IgD-negative memory B cell (primary cell): ENCODE data around the gene ARHGEF10L. TPM values are rescaled to one million over a fixed set of nuclear protein-coding genes. Genes with fewer than 3 reads are reported as not detected.

Source experiments
- H3K27ac Mint-ChIP-seq, 3 donors: one replicate each; pipeline ENCODE4 v1.8.0; 2020 to 2022; ENCODE audit warnings: mild to moderate bottlenecking in 3 of 3, mixed read lengths in 3 of 3, moderate library complexity in 1 of 3
- H3K27me3 Mint-ChIP-seq: one replicate; pipeline ENCODE4 v1.8.0; 2021; ENCODE audit warnings: mixed read lengths
- H3K36me3 Mint-ChIP-seq: one replicate; pipeline ENCODE4 v1.8.0; 2020; ENCODE audit warnings: mild to moderate bottlenecking, mixed read lengths
- H3K4me1 Mint-ChIP-seq, 3 donors: one replicate each; pipeline ENCODE4 v1.8.0; 2020 to 2022; ENCODE audit warnings: mixed read lengths in 3 of 3, mild to moderate bottlenecking in 1 of 3
- H3K4me3 Mint-ChIP-seq, 4 donors: one replicate each; pipeline ENCODE4 v1.8.0; 2020 to 2022; ENCODE audit warnings: mild to moderate bottlenecking in 4 of 4, mixed read lengths in 4 of 4, moderate library complexity in 3 of 4
- H3K9me3 Mint-ChIP-seq, 3 donors: one replicate each; pipeline ENCODE4 v1.8.0; 2020 to 2021; ENCODE audit warnings: mixed read lengths in 3 of 3, mild to moderate bottlenecking in 1 of 3
- polyA plus RNA-seq: library from polyadenylated mRNA; unstranded; fragments of 300-500 nt; fragmentation: Illumina TruSeq; gene quantifications from one replicate; pipeline ENCODE4 v1.2.3, GENCODE V29; 2021

ARHGEF10L gene
- polyA plus RNA-seq, 1 donor from 2014 or later = not detected

GRCh38 chr1:17553975-17554700 lies 14.6 kb downstream of the ARHGEF10L start:
- Mint-ChIP-seq H3K36me3 (no peaks in the 10 kb centered on the region), H3K9me3 (no peaks in the 10 kb centered on the region), H3K4me1 (no peaks in the 10 kb centered on the region), H3K27ac (no peak overlapping the region), H3K27me3 (peaks cover 19% of the 10 kb centered on the region), H3K4me3 (no peak overlapping the region)

- Mint-ChIP-seq H3K4me1 (no peaks in the 10 kb centered on the region), H3K27ac (no peak overlapping the region), H3K36me3 (no peaks in the 10 kb centered on the region), H3K4me3 (no peak overlapping the region), H3K27me3 (peaks cover 14% of the 10 kb centered on the region), H3K9me3 (no peaks in the 10 kb centered on the region)
Measured at GRCh38 chr1:17554954-17555353, 15.5 kb downstream of the ARHGEF10L start.

- Mint-ChIP-seq H3K27me3 (peaks cover 11% of the 10 kb centered on the region), H3K27ac (peak overlapping the region in 1 of 3 donors; percentile 57), H3K4me1 (no peaks in the 10 kb centered on the region), H3K9me3 (no peaks in the 10 kb centered on the region), H3K36me3 (no peaks in the 10 kb centered on the region), H3K4me3 (no peak overlapping the region)
Measured at GRCh38 chr1:17557986-17558385, 18.5 kb downstream of the ARHGEF10L start.

- Mint-ChIP-seq H3K4me3 (no peak overlapping the region), H3K9me3 (no peaks in the 10 kb centered on the region), H3K4me1 (no peaks in the 10 kb centered on the region), H3K27ac (peak overlapping the region in 1 of 3 donors; percentile 57), H3K36me3 (no peaks in the 10 kb centered on the region), H3K27me3 (peaks cover 12% of the 10 kb centered on the region)
Measured at GRCh38 chr1:17558541-17558940, 19.0 kb downstream of the ARHGEF10L start.

- Mint-ChIP-seq H3K27me3 (peaks cover 9% of the 10 kb centered on the region), H3K36me3 (no peaks in the 10 kb centered on the region), H3K4me3 (no peak overlapping the region), H3K4me1 (no peaks in the 10 kb centered on the region), H3K27ac (no peak overlapping the region), H3K9me3 (no peaks in the 10 kb centered on the region)
Measured at GRCh38 chr1:17558954-17559614, 19.6 kb downstream of the ARHGEF10L start.

- H3K4me3 Mint-ChIP-seq = no peak overlapping the region
- H3K9me3 Mint-ChIP-seq = no peaks in the 10 kb centered on the region
Measured at GRCh38 chr1:17559615-17560419, 20.3 kb downstream of the ARHGEF10L start.

GRCh38 chr1:17561247-17561548 lies 21.7 kb downstream of the ARHGEF10L start:
- Mint-ChIP-seq H3K27me3 (peaks cover 6% of the 10 kb centered on the region), H3K4me3 (no peak overlapping the region), H3K36me3 (no peaks in the 10 kb centered on the region), H3K4me1 (peaks cover 0 to 1% (median 1%) of the 10 kb centered on the region in 3 donors), H3K9me3 (no peaks in the 10 kb centered on the region), H3K27ac (no peak overlapping the region)

More at GRCh38 chr1:17559615-17560419, 20.3 kb downstream of the ARHGEF10L start:
- Mint-ChIP-seq H3K4me1 (no peaks in the 10 kb centered on the region), H3K36me3 (no peaks in the 10 kb centered on the region), H3K27me3 (peaks cover 8% of the 10 kb centered on the region), H3K27ac (no peak overlapping the region)

- no peaks in the 10 kb centered on the region for H3K9me3 Mint-ChIP-seq
- no peak overlapping the region for H3K4me3 Mint-ChIP-seq
- no peaks in the 10 kb centered on the region for H3K36me3 Mint-ChIP-seq
- H3K27ac Mint-ChIP-seq = no peak overlapping the region
- peaks cover 0 to 1% (median 1%) of the 10 kb centered on the region in 3 donors for H3K4me1 Mint-ChIP-seq
- H3K27me3 Mint-ChIP-seq = peaks cover 6% of the 10 kb centered on the region
Measured at GRCh38 chr1:17561561-17561985, 22.1 kb downstream of the ARHGEF10L start.

- H3K4me3 Mint-ChIP-seq = no peak overlapping the region
- H3K27me3 Mint-ChIP-seq = peaks cover 6% of the 10 kb centered on the region
- no peaks in the 10 kb centered on the region for H3K9me3 Mint-ChIP-seq
- peak overlapping the region in 1 of 3 donors; percentile 51 for H3K27ac Mint-ChIP-seq
- H3K4me1 Mint-ChIP-seq = peaks cover 0 to 1% (median 1%) of the 10 kb centered on the region in 3 donors
- no peaks in the 10 kb centered on the region for H3K36me3 Mint-ChIP-seq
Measured at GRCh38 chr1:17562375-17562774, 22.9 kb downstream of the ARHGEF10L start.

- no peak overlapping the region for H3K4me3 Mint-ChIP-seq
- no peaks in the 10 kb centered on the region for H3K36me3 Mint-ChIP-seq
- no peak overlapping the region for H3K27ac Mint-ChIP-seq
- H3K27me3 Mint-ChIP-seq = peaks cover 6% of the 10 kb centered on the region
- peaks cover 0 to 1% (median 1%) of the 10 kb centered on the region in 3 donors for H3K4me1 Mint-ChIP-seq
- no peaks in the 10 kb centered on the region for H3K9me3 Mint-ChIP-seq
Measured at GRCh38 chr1:17563494-17564281, 24.2 kb downstream of the ARHGEF10L start.

- H3K27ac Mint-ChIP-seq = no peak overlapping the region
- no peaks in the 10 kb centered on the region for H3K36me3 Mint-ChIP-seq
- peaks cover 11% of the 10 kb centered on the region for H3K27me3 Mint-ChIP-seq
Measured at GRCh38 chr1:17564458-17565393, 25.2 kb downstream of the ARHGEF10L start.

GRCh38 chr1:17565461-17566252 lies 26.2 kb downstream of the ARHGEF10L start:
- no peak overlapping the region for H3K4me3 Mint-ChIP-seq
- H3K27me3 Mint-ChIP-seq = peaks cover 19% of the 10 kb centered on the region
- H3K27ac Mint-ChIP-seq = peak overlapping the region in 1 of 3 donors; percentile 54
- H3K36me3 Mint-ChIP-seq = no peaks in the 10 kb centered on the region
- H3K9me3 Mint-ChIP-seq = peaks cover 0 to 3% (median 0%) of the 10 kb centered on the region in 3 donors
- H3K4me1 Mint-ChIP-seq = peaks cover 0 to 1% (median 1%) of the 10 kb centered on the region in 3 donors

More at GRCh38 chr1:17564458-17565393, 25.2 kb downstream of the ARHGEF10L start:
- Mint-ChIP-seq H3K4me1 (peaks cover 0 to 1% (median 1%) of the 10 kb centered on the region in 3 donors), H3K4me3 (no peak overlapping the region), H3K9me3 (no peaks in the 10 kb centered on the region)

GRCh38 chr1:17566417-17566816 lies 26.9 kb downstream of the ARHGEF10L start:
- Mint-ChIP-seq H3K27ac (peak overlapping the region in 1 of 3 donors; percentile 54), H3K4me3 (no peak overlapping the region), H3K9me3 (peaks cover 0 to 3% (median 0%) of the 10 kb centered on the region in 3 donors), H3K4me1 (peaks cover 0 to 1% (median 1%) of the 10 kb centered on the region in 3 donors), H3K36me3 (no peaks in the 10 kb centered on the region), H3K27me3 (peaks cover 20% of the 10 kb centered on the region)
